ENCODE results near the gene PDZD2.
"Not testable (repeated sequence)": the region's sequence is repeated elsewhere in the genome, so short reads cannot be mapped to it uniquely, and the experiment has no call there.

Gene PDZD2

DNA sequence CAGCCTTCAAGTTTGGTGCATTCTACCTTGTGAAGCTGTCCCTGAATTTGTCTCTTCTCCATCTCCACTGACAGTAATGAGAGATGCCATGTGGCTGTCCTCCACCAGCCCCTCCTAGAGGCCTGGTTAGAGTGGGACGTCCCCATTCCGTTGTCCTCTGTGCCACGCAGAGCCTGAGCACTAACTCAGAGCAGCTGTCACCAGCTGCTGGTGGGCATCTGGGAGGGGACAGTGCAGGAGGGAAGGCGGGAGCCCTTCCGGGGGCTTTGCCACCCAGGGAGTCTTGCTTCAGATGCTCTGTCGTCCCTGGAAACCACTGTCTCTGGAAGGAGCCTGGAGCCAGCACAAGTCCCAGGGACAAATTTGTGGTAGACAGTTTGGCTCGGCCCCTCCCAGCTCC lies 78.6 kb downstream of the PDZD2 start:
- no peak overlapping the region for H3K4me3 ChIP-seq (ENCODE audit: low read length)
- DNase-seq (ENCODE audit: low read depth), result no peak
- TF ChIP-seq, protein P1, sequence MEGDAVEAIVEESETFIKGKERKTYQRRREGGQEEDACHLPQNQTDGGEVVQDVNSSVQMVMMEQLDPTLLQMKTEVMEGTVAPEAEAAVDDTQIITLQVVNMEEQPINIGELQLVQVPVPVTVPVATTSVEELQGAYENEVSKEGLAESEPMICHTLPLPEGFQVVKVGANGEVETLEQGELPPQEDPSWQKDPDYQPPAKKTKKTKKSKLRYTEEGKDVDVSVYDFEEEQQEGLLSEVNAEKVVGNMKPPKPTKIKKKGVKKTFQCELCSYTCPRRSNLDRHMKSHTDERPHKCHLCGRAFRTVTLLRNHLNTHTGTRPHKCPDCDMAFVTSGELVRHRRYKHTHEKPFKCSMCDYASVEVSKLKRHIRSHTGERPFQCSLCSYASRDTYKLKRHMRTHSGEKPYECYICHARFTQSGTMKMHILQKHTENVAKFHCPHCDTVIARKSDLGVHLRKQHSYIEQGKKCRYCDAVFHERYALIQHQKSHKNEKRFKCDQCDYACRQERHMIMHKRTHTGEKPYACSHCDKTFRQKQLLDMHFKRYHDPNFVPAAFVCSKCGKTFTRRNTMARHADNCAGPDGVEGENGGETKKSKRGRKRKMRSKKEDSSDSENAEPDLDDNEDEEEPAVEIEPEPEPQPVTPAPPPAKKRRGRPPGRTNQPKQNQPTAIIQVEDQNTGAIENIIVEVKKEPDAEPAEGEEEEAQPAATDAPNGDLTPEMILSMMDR (IDR thresholded peaks at IDR 0.05; ENCODE audit: insufficient read depth, low read depth, low read length, missing control alignments), result no peak

DNA sequence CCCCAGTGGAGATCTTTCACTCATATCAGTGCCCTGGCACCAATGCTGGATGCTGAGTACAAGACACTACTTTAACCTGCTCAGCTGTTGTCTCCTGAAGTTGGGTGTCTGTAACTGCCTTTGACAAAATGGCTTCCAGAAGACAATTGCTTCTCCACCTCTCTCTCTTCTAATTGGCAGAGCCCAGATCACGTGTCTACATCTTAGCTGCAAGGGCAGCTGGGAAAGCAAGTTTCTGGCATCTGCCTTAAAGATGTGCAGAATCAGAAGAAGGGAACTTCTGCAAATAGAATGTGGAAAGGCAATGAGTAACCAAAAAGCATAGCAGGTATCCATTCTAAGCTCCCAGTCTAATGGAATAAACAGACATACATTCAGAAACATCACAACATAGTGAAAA lies 81.1 kb downstream of the PDZD2 start:
- TF ChIP-seq, protein P1 (IDR thresholded peaks at IDR 0.05; ENCODE audit: insufficient read depth, low read depth, low read length, missing control alignments), result no peak
- no peak for DNase-seq (ENCODE audit: low read depth)
- no peak overlapping the region for H3K4me3 ChIP-seq (ENCODE audit: low read length)

DNA sequence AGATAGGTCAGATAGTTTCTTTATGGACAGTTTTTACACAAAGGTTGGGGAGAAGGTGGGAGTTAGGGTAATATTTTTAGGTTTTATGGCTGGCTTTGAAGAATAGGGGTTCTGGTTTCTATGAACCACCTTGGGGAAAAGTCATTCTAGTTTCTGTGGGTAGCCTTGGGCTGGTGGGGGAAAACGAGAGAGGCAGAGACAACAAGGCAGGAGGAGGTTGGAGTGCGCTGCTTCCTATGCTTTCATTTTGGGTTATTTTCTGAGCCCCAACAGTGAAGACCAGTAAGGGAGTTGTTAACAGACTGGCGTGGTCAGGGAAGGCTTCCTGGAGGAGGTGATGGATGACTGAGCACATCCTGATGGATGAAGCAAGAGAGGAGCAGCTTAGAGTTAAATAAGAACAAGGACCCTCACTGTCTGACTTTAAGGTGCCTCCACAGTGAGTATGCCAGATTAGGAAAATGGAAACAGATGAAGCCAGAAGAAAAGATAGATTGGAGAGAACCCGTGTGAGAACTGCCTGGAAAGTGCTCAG lies 81.9 kb downstream of the PDZD2 start:
- DNase-seq (ENCODE audit: low read depth), result no peak
- H3K4me3 ChIP-seq (ENCODE audit: low read length), result no peak overlapping the region
- TF ChIP-seq, protein P1 (IDR thresholded peaks at IDR 0.05; ENCODE audit: insufficient read depth, low read depth, low read length, missing control alignments), result no peak

DNA sequence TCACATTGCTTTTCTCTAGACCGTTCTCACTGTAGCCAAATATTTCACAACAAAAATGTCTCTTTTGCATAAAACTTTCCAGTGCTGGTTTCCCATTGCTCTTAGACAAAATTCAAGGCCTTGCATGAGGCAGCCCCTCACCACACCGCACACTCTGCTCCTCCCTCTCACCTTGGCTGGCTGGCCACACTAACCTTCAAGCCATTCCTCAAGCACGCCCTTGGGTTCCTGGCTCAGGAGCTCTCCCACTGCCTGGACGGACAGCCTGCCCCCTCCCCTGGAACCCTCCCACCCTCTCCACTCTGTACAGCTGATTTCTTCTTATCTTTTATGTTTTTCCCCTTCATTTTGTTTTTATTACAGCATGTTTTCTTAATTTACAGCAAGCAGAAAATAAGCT lies 83.2 kb downstream of the PDZD2 start:
- TF ChIP-seq, protein P1 (IDR thresholded peaks at IDR 0.05; ENCODE audit: insufficient read depth, low read depth, low read length, missing control alignments), result no peak
- no peak overlapping the region for H3K4me3 ChIP-seq (ENCODE audit: low read length)
- no peak for DNase-seq (ENCODE audit: low read depth)

DNA sequence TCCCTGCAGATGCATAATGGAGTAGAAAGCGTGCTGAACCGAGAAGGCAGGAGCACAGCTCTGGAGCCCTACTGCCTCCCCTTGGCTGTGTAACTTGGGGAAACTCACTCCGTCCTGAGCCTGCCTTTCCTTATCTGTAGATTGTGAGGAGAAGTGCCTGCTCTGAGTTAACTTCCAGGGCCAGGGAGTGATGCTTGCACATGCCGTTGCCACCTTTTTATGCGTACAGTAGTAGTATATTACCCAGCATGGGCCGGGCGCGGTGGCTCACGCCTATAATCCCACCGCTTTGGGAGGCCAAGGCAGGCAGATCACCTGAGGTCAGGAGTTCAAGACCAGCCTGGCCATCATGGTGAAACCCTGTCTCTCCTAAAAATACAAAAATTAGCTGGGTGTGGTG lies 87.1 kb downstream of the PDZD2 start:
- H3K4me3 ChIP-seq (ENCODE audit: low read length), result no peak overlapping the region
- no peak for DNase-seq (ENCODE audit: low read depth)
- TF ChIP-seq, protein P1 (IDR thresholded peaks at IDR 0.05; ENCODE audit: insufficient read depth, low read depth, low read length, missing control alignments), result no peak

DNA sequence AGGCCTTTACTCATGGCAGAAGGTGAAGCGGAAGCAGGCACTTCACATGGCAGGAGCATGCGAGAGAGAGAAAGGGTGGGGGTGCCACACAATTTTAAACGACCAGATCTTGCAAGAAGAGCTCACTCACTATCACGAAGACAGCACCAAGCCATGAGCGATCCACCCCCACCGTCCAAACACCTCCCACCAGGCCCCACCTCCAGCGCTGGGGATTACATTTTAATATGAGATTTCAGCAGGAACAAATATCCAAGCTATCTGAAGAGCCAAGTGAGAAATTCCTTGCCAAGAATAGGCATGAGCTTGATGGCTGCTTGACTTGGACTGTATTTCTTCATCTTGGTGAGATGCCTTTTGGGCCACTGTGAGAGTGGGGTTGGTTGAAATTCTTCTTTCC lies 88.0 kb downstream of the PDZD2 start:
- H3K4me3 ChIP-seq (ENCODE audit: low read length), result no peak overlapping the region
- TF ChIP-seq, protein P1 (IDR thresholded peaks at IDR 0.05; ENCODE audit: insufficient read depth, low read depth, low read length, missing control alignments), result no peak
- DNase-seq (ENCODE audit: low read depth), result no peak

DNA sequence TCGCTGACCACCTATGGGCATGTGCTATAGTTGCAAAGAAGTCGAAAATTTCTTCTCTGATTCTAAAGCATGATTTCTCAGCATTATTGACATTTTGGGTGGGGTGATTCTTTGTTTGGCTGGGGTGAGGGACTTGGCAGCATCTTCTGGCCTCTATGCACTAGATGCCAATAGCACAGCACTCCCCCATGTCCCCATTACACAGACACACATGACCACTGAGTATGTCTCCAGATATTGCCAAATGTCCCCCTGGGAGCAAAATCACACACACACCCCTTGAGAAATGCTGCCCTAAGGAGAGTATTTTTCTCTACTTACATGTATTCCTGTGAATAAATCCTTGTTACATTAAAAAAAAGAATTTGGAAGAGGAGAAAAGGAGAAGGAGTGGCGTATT lies 89.1 kb downstream of the PDZD2 start:
- no peak for DNase-seq (ENCODE audit: low read depth)
- TF ChIP-seq, protein P1 (IDR thresholded peaks at IDR 0.05; ENCODE audit: insufficient read depth, low read depth, low read length, missing control alignments), result no peak
- H3K4me3 ChIP-seq (ENCODE audit: low read length), result no peak overlapping the region

DNA sequence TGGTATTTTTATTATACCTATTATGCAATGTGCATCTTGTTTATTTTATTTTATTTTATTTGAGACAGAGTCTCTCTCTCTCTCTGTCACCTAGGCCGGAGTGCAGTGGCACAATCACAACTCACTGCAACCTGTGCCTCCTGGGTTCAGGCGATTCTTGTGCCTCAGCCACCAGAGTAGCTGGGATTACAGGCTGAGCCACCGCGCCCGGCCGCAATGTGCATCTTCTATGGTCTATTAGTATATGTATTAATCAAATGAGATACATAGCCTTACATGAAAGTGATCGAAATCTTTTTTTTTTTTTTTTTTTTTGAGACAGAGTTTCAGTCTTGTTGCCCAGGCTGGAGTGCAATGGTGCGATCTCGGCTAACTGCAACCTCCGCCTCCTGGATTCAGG lies 89.9 kb downstream of the PDZD2 start:
- H3K4me3 ChIP-seq (ENCODE audit: low read length); DNase-seq (ENCODE audit: low read depth): not testable (repeated sequence)

All from epithelial cell of esophagus (primary cell).